Astrocyte (in vitro differentiated cells and primary cell): ENCODE data around the gene BSCL2. TPM values are rescaled to one million over a fixed set of nuclear protein-coding genes. Genes with fewer than 3 reads are reported as not detected.

Experiments
- DNase-seq: peaks from one replicate; pipeline ENCODE4 v3.0.0-alpha.2; 2010; ENCODE audit warnings: low read depth
- FAIRE-seq: peaks from 2 replicates; lab custom pipeline; 2011; peaks lifted over from hg19 to GRCh38; lab: Jason Lieb, UNC
- H2AFZ ChIP-seq: 2 replicates; pipeline ENCODE4 v1.6.0; 2012; ENCODE audit warnings: low read depth, low read length, inconsistent platforms
- H3K27ac ChIP-seq: 2 replicates; pipeline ENCODE4 v1.5.1; 2011; ENCODE audit warnings: low read depth, low read length, inconsistent platforms
- H3K27me3 ChIP-seq: 2 replicates; pipeline ENCODE4 v1.6.0; 2011; ENCODE audit warnings: low read length, inconsistent platforms; ENCODE audit not compliant: insufficient read depth
- H3K36me3 ChIP-seq: 2 replicates; pipeline ENCODE4 v1.5.1; 2011; ENCODE audit warnings: low read length, inconsistent platforms; ENCODE audit not compliant: insufficient read depth
- H3K4me1 ChIP-seq: 2 replicates; pipeline ENCODE4 v1.5.1; 2011; ENCODE audit warnings: low read length, inconsistent platforms; ENCODE audit not compliant: insufficient read depth
- H3K4me2 ChIP-seq: 2 replicates; pipeline ENCODE4 v1.6.0; 2012; ENCODE audit warnings: low read length, inconsistent platforms
- H3K4me3 ChIP-seq: 2 replicates; pipeline ENCODE4 v1.5.1; 2011; ENCODE audit warnings: low read depth, mild to moderate bottlenecking, low read length, inconsistent platforms; ENCODE audit not compliant: insufficient read depth
- H3K79me2 ChIP-seq: 2 replicates; pipeline ENCODE4 v1.6.0; 2012; ENCODE audit warnings: mild to moderate bottlenecking, low read length, inconsistent platforms; ENCODE audit not compliant: insufficient read depth
- H3K9ac ChIP-seq: 2 replicates; pipeline ENCODE4 v1.6.0; 2012; ENCODE audit warnings: mild to moderate bottlenecking, low read length, inconsistent platforms
- H3K9me3 ChIP-seq: 2 replicates; pipeline ENCODE4 v1.5.1; 2012; ENCODE audit warnings: low read depth, mild to moderate bottlenecking, low read length, inconsistent platforms; ENCODE audit not compliant: insufficient read depth
- H4K20me1 ChIP-seq: 2 replicates; pipeline ENCODE4 v1.6.0; 2012; ENCODE audit warnings: low read length, inconsistent platforms; ENCODE audit not compliant: insufficient read depth
- H3K27ac Mint-ChIP-seq: one replicate; pipeline ENCODE4 v1.8.0; 2021; ENCODE audit warnings: mild to moderate bottlenecking, mixed read lengths; ENCODE audit not compliant: unreplicated experiment
- H3K27me3 Mint-ChIP-seq: one replicate; pipeline ENCODE4 v1.8.0; 2021; ENCODE audit warnings: low read depth, mixed read lengths; ENCODE audit not compliant: unreplicated experiment
- H3K36me3 Mint-ChIP-seq: one replicate; pipeline ENCODE4 v1.8.0; 2021; ENCODE audit warnings: low read depth, mixed read lengths; ENCODE audit not compliant: unreplicated experiment
- H3K4me1 Mint-ChIP-seq: one replicate; pipeline ENCODE4 v1.8.0; 2021; ENCODE audit warnings: low read depth, mixed read lengths; ENCODE audit not compliant: unreplicated experiment
- H3K4me3 Mint-ChIP-seq: one replicate; pipeline ENCODE4 v1.8.0; 2021; ENCODE audit warnings: mild to moderate bottlenecking, moderate library complexity, mixed read lengths; ENCODE audit not compliant: unreplicated experiment
- H3K9me3 Mint-ChIP-seq: one replicate; pipeline ENCODE4 v1.8.0; 2021; ENCODE audit warnings: mild to moderate bottlenecking, mixed read lengths; ENCODE audit not compliant: unreplicated experiment
- EZH2 ChIP-seq: IDR thresholded peaks from 2 replicates; pipeline ENCODE4 v1.6.1; 2012; ENCODE audit warnings: mild to moderate bottlenecking, low read length, inconsistent platforms; ENCODE audit not compliant: insufficient read depth
- total RNA-seq: library from RNA; stranded (reverse); gene quantifications from 2 replicates; pipeline ENCODE4 v1.2.1, GENCODE V29; 2021
- TF ChIP-seq, protein P1 (sequence below): IDR thresholded peaks from 2 replicates; pipeline ENCODE4 v1.5.1; 2011; ENCODE audit warnings: low read depth, mild to moderate bottlenecking, inconsistent platforms, low read length, moderate library complexity; ENCODE audit not compliant: insufficient read depth

The BSCL2 gene
- total RNA-seq, 1 donor from 2014 or later, result 51.1 TPM

DNA sequence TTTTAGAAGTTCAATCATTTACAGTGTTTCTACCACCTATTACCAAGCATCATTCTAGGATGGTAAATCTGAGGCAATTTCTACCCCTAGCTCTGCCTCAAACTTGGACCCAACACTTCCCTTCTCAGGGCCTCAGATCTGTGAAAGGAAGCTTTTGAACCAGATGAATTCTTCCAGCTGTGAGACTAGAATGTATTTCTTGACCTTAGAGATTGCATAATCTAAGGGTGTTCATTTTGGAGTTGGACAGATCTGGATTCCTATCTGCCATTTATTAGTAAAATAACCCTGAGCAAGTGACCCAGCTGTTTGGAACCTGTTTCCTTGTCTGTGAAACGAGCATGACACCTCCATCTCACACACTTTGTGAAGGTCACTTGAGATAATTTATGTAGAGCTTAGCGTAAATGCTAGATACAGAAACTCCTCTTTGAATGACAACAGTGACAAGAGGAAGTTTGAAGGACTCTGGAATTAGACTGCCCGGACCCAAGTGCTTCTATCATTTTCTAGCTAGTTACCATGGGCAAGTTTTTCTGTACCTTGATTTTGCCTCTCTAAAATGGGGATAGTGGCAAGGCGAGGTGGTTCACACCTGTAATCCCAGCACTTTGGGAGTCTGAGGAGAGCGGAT, 50.3 kb downstream of the BSCL2 start:
- FAIRE-seq, result no peak
- H3K27me3 Mint-ChIP-seq, result no peaks in the 10 kb centered on the region
- no peak overlapping the region for H2AFZ ChIP-seq

DNA sequence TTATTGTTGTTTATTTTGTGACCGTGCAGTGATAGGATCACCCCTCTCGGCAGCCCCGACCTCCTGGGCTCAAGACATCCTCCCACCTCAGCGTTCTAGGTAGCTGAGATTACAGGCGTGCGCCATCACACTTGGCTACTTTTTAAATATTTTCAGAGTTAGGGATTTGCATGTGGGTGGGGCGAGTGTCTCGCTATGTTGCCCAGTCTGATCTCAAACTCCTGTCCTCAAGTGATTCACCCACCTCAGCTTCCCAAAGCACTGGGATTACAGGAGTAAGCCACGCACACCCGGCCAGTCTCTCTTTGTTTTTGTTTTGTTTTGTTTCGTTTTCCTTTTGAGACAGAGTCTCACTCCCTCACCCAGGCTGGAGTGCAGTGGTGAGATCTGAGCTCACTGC, 52.9 kb downstream of the BSCL2 start:
- DNase-seq, result no peak
- Histone ChIP-seq H4K20me1 (peaks cover 3% of the 10 kb centered on the region), H3K79me2 (peaks cover 35% of the 10 kb centered on the region), H3K27ac (no peak overlapping the region), H3K36me3 (peaks cover 3% of the 10 kb centered on the region), H3K4me3 (no peak overlapping the region), H3K9me3 (no peaks in the 10 kb centered on the region), H3K27me3 (no peaks in the 10 kb centered on the region), H2AFZ (no peak overlapping the region), H3K9ac (no peak overlapping the region), H3K4me2 (no peak overlapping the region), H3K4me1 (peaks cover 7% of the 10 kb centered on the region)
- Mint-ChIP-seq H3K36me3 (no peaks in the 10 kb centered on the region), H3K27me3 (no peaks in the 10 kb centered on the region), H3K4me1 (peaks cover 4% of the 10 kb centered on the region), H3K4me3 (peak overlapping the region; percentile 68), H3K27ac (no peak overlapping the region), H3K9me3 (no peaks in the 10 kb centered on the region)
- TF ChIP-seq, protein P1, sequence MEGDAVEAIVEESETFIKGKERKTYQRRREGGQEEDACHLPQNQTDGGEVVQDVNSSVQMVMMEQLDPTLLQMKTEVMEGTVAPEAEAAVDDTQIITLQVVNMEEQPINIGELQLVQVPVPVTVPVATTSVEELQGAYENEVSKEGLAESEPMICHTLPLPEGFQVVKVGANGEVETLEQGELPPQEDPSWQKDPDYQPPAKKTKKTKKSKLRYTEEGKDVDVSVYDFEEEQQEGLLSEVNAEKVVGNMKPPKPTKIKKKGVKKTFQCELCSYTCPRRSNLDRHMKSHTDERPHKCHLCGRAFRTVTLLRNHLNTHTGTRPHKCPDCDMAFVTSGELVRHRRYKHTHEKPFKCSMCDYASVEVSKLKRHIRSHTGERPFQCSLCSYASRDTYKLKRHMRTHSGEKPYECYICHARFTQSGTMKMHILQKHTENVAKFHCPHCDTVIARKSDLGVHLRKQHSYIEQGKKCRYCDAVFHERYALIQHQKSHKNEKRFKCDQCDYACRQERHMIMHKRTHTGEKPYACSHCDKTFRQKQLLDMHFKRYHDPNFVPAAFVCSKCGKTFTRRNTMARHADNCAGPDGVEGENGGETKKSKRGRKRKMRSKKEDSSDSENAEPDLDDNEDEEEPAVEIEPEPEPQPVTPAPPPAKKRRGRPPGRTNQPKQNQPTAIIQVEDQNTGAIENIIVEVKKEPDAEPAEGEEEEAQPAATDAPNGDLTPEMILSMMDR, result no peak
- no peak for TF ChIP-seq EZH2
- no peak for FAIRE-seq

More for the DNA sequence above, 50.3 kb downstream of the BSCL2 start:
- H4K20me1 ChIP-seq, result peaks cover 3% of the 10 kb centered on the region
- peaks cover 2% of the 10 kb centered on the region for H3K36me3 ChIP-seq
- H3K4me2 ChIP-seq, result no peak overlapping the region
- no peaks in the 10 kb centered on the region for H3K27me3 ChIP-seq
- H3K4me3 Mint-ChIP-seq, result no peak overlapping the region
- H3K4me3 ChIP-seq, result no peak overlapping the region
- H3K4me1 ChIP-seq, result peaks cover 4% of the 10 kb centered on the region
- no peaks in the 10 kb centered on the region for H3K9me3 ChIP-seq
- no peak overlapping the region for H3K27ac Mint-ChIP-seq
- no peak overlapping the region for H3K27ac ChIP-seq
- H3K9ac ChIP-seq, result no peak overlapping the region
- H3K9me3 Mint-ChIP-seq, result no peaks in the 10 kb centered on the region
- no peak for DNase-seq
- peaks cover 15% of the 10 kb centered on the region for H3K79me2 ChIP-seq
- no peak for TF ChIP-seq EZH2
- TF ChIP-seq, protein P1, result no peak
- peaks cover 4% of the 10 kb centered on the region for H3K4me1 Mint-ChIP-seq
- H3K36me3 Mint-ChIP-seq, result no peaks in the 10 kb centered on the region
